Loucy (cell line): ENCODE results near the gene HLTF.

Source experiments
- H2AFZ ChIP-seq: fragments of 200-600 bp; sonication (generic); 2 replicates; pipeline ENCODE4 v1.6.0; 2016; ENCODE audit warnings: antibody characterized with exemption, mild to moderate bottlenecking, low read length, moderate library complexity
- H3F3A ChIP-seq: fragments of 200-600 bp; 2 replicates; pipeline ENCODE4 v1.6.0; 2016; ENCODE audit warnings: antibody characterized with exemption, low read depth, mild to moderate bottlenecking
- H3K27me3 ChIP-seq: fragments of 200-600 bp; sonication (generic); 2 replicates; pipeline ENCODE4 v1.6.1; 2014; ENCODE audit warnings: low read length, mild to moderate bottlenecking; ENCODE audit not compliant: insufficient read depth, poor library complexity, severe bottlenecking
- H3K36me3 ChIP-seq: fragments of 200-600 bp; sonication (generic); 2 replicates; pipeline ENCODE4 v1.6.1; 2016; ENCODE audit warnings: low read length; ENCODE audit not compliant: insufficient read depth
- H3K4me1 ChIP-seq: fragments of 200-600 bp; sonication (generic); 2 replicates; pipeline ENCODE4 v1.5.1; 2014; ENCODE audit warnings: low read length, mild to moderate bottlenecking; ENCODE audit not compliant: insufficient read depth, poor library complexity, severe bottlenecking
- H3K4me2 ChIP-seq: fragments of 200-600 bp; sonication (generic); 2 replicates; pipeline ENCODE4 v1.6.0; 2014; ENCODE audit warnings: antibody characterized with exemption, low read length, low read depth, mild to moderate bottlenecking; ENCODE audit not compliant: poor library complexity, severe bottlenecking
- H3K4me3 ChIP-seq: fragments of 200-600 bp; sonication (generic); 2 replicates; pipeline ENCODE4 v1.5.1; 2014; ENCODE audit warnings: low read length, mild to moderate bottlenecking, mixed read lengths; ENCODE audit not compliant: poor library complexity, severe bottlenecking
- H3K79me2 ChIP-seq: fragments of 200-600 bp; sonication (generic); 2 replicates; pipeline ENCODE4 v1.6.1; 2014; ENCODE audit warnings: low read length; ENCODE audit not compliant: insufficient read depth
- H3K9ac ChIP-seq: fragments of 200-600 bp; sonication (generic); 2 replicates; pipeline ENCODE4 v1.6.0; 2014; ENCODE audit warnings: mild to moderate bottlenecking, low read depth, low read length, moderate library complexity; ENCODE audit not compliant: poor library complexity, severe bottlenecking
- H3K9me2 ChIP-seq: fragments of 200-600 bp; sonication (generic); replicated peaks from 2 replicates; pipeline ENCODE4 v1.6.1; 2016; ENCODE audit warnings: low read depth, low read length, mixed read lengths
- H3K9me3 ChIP-seq: fragments of 200-600 bp; sonication (generic); 2 replicates; pipeline ENCODE4 v1.6.1; 2014; ENCODE audit warnings: mild to moderate bottlenecking, antibody characterized with exemption, low read length, low read depth; ENCODE audit not compliant: insufficient read depth
- H4K20me1 ChIP-seq: fragments of 200-600 bp; sonication (generic); 2 replicates; pipeline ENCODE4 v1.6.0; 2014; ENCODE audit warnings: antibody characterized with exemption, low read length, mild to moderate bottlenecking; ENCODE audit not compliant: insufficient read depth, poor library complexity, severe bottlenecking
- CTCF ChIP-seq: fragments of 200-600 bp; sonication (generic); conservative IDR thresholded peaks from 2 replicates; pipeline ENCODE4 v1.5.1; 2014; ENCODE audit warnings: mild to moderate bottlenecking, antibody characterized with exemption, low read length
- EZH2phosphoT487 ChIP-seq: fragments of 200-600 bp; IDR thresholded peaks from 2 replicates; pipeline ENCODE4 v1.6.1; 2018; ENCODE audit warnings: antibody characterized with exemption, mild to moderate bottlenecking, moderate library complexity, borderline replicate concordance

HLTF gene

GRCh38 chr3:149031096-149031495 is 55.2 kb downstream of the HLTF start:
- H4K20me1 ChIP-seq: no peaks in the 10 kb centered on the region
- no peak overlapping the region for H2AFZ ChIP-seq
- H3K4me1 ChIP-seq: no peaks in the 10 kb centered on the region
- H3F3A ChIP-seq: no peaks in the 10 kb centered on the region
- no peaks in the 10 kb centered on the region for H3K27me3 ChIP-seq
- H3K79me2 ChIP-seq: no peaks in the 10 kb centered on the region
- H3K4me2 ChIP-seq: no peak overlapping the region
- no peaks in the 10 kb centered on the region for H3K9me3 ChIP-seq
- TF ChIP-seq EZH2phosphoT487 (no peak), CTCF (no peak)
- H3K4me3 ChIP-seq: no peak overlapping the region
- no peaks in the 10 kb centered on the region for H3K9me2 ChIP-seq
- no peak overlapping the region for H3K9ac ChIP-seq
- peaks cover 84% of the 10 kb centered on the region for H3K36me3 ChIP-seq

GRCh38 chr3:149026718-149027117 is 59.6 kb downstream of the HLTF start:
- Histone ChIP-seq H3K9ac (no peak overlapping the region), H3K9me2 (no peaks in the 10 kb centered on the region), H3K27me3 (no peaks in the 10 kb centered on the region), H3K79me2 (no peaks in the 10 kb centered on the region), H3K4me2 (no peak overlapping the region), H4K20me1 (no peaks in the 10 kb centered on the region), H3K9me3 (peaks cover 7% of the 10 kb centered on the region; the same call in 1 of the 2 replicates), H3K36me3 (peaks cover 86% of the 10 kb centered on the region), H3F3A (no peaks in the 10 kb centered on the region), H3K4me3 (no peak overlapping the region), H3K4me1 (no peaks in the 10 kb centered on the region), H2AFZ (no peak overlapping the region)
- TF ChIP-seq CTCF: no peak
- no peak for TF ChIP-seq EZH2phosphoT487

- Histone ChIP-seq H2AFZ (no peak overlapping the region), H3K4me3 (no peak overlapping the region), H3K79me2 (no peaks in the 10 kb centered on the region), H3K4me2 (no peak overlapping the region), H3K4me1 (no peaks in the 10 kb centered on the region), H3K9me2 (no peaks in the 10 kb centered on the region), H3K36me3 (peaks cover 80% of the 10 kb centered on the region), H4K20me1 (no peaks in the 10 kb centered on the region), H3F3A (no peaks in the 10 kb centered on the region), H3K9me3 (peaks cover 7% of the 10 kb centered on the region; the same call in 1 of the 2 replicates), H3K27me3 (no peaks in the 10 kb centered on the region), H3K9ac (no peak overlapping the region)
- TF ChIP-seq CTCF (no peak), EZH2phosphoT487 (no peak)
Observed at GRCh38 chr3:149023951-149024350, 62.4 kb downstream of the HLTF start.
